Measurements from ENCODE around the gene SULT4A1.
A peak's percentile ranks its signal among the peaks of the same experiment; 100 is the strongest.
"Not testable (repeated sequence)": the region's sequence is repeated elsewhere in the genome, so short reads cannot be mapped to it uniquely, and the experiment has no call there.

The SULT4A1 gene

GRCh38 chr22:43885786-43886185, 23.5 kb upstream of the SULT4A1 start:
- no peak for DNase-seq

GRCh38 chr22:43885319-43885671, 23.0 kb upstream of the SULT4A1 start:
- DNase-seq, result no peak

DNA sequence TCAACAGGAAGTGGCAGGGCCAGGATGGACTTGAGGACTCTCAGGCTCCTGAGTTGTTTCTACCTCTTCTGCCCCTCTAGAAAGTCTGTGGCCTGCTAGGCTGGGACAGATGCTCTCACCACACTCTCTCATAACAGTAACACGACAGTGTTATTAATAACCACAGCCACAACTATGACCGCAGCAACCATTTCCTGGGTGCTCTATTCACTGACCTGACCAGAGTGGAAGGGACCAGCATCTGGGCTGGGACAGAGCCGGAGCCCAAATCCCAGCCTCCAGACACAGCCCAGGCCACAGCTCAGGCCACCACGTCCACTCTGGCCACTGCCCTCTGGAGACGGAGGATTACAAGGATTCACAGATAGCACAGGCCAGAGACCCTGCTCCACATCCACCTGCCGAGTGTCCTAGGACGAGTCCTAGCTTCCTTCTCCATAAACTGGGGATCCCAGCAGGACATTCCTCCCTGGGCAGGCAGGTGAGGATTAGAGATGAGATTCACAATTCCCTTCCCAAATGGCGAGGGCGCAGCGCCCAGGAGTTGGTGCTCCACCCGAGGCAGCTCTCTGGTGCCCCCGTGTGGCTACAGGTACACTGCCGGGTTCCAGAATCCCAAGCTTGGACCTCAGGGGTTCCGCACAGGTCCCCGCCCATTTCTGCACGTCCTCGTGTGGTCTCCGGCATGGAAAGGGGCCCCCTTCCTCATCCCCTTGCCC, 22.4 kb upstream of the SULT4A1 start:
- DNase-seq, result peak; percentile 10 to 12

DNA sequence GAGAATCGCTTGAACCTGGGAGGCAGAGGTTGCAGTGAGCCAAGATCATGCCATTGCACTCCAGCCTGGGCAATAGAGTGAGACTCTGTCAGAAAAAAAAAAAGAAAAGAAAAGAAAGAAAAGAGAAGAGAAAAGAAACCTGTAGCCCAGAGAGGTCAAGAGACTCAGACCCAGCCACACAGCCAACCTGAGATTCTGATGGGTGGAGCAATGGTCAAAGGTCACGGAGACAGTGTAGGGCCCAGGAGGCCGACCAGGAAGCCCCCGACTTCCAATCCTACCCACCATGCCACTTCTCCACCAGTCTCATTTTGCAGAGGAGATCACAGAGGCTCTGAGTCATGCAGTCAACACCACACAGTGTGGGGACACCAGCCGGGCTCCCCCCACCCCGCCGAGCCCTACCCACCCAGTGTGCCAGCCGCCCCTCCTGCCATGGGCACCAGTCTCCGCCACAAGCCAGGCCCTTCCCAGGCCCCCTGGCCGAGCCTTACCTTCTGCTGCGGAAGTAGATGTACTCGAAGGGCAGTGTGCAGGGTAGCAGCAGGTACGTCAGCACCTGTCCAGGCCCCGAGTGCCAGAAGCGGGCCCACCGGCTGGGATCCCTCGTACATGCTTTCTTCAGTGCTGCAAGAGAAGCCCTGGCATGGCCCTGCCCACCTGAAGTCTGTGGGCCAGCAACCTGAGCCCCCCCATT, 21.6 kb upstream of the SULT4A1 start:
- DNase-seq, result no peak

DNA sequence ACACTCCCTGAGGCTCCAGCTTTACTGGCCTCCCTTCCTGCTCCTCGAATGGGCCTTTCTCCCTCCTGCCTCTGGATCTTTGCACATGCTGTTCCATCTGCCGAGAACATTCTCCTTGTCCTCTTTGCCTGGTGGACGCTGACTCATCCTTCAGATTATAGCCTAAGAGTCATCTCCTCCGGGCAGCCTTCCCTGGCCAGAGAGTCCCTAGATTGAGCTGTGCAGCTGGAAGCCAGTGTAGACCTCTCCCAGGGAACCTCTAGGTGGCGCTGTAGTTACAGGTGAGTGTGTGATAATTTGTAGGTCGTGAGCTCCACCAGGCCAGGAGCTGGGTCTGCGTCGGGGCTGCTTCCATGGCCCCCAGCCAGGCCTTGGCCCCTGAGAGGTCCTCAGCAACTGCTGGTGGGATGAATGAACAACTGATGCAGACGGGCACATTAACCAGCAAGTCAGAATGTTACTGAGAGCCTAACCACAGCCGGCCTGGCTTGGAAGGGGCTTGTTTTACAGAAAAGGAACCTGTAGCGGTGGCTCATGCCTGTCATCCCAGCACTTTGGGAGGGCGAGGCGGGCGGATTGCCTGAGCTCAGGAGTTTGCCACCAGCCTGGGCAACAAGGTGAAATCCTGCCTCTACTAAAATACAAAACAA, 20.8 kb upstream of the SULT4A1 start:
- peak; percentile 48 to 66 for DNase-seq

GRCh38 chr22:43882122-43882767, 19.9 kb upstream of the SULT4A1 start:
- DNase-seq, result no peak

DNA sequence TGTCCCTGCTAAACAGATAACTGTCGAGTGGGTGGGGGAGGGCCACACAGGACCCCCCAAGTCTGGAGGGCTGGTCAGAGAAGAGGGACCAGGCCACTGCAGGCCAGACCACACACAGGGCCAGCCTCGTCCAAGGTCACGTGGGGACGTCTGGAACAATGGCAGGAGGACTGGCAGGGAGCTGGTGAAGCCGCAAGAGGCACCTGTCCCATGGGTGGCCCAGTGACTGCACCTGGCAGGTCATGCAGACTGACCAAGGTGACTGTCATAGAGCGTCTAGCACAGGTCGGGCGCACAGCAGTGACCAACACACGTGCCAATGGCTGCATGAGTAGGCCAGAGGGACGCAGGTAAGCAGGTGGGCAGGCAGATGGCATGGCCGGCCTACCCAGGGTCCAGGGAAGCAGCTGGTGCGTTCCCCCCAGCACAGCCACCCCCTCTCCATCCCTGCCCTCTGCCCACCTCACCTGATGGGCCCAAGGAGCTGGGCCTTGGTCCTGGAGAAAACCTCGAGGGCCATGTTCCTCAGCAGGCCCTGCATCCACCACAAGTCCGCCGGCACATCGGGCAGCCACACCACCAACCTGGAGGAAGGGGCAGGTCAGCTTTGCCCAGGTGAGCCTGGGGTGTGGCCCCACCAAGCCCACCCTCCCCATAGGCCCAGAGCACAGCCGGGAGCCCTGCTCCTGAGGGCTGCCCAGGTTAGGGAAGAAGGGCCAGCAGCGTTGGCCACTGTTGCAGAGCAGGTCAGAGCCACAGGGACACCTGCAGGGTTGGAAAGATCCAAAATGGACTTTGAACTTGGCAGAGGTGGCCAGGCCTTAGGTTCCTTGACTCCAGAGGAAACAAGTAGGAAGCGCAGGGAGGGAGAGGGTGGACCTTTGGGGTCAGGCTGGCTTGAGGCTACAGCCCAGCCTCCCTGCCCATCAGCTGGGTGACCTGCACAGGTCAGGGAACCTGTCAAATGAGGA, 19.1 kb upstream of the SULT4A1 start:
- no peak for DNase-seq

GRCh38 chr22:43880541-43880991, 18.3 kb upstream of the SULT4A1 start:
- no peak for DNase-seq

- DNase-seq, result no peak
These were observed 17.7 kb upstream of the SULT4A1 start for GRCh38 chr22:43879901-43880540.

- no peak for DNase-seq
These were observed 16.7 kb upstream of the SULT4A1 start for GRCh38 chr22:43878831-43879550.

GRCh38 chr22:43878079-43878795, 15.9 kb upstream of the SULT4A1 start:
- no peak for DNase-seq

- no peak for DNase-seq
These were observed 14.7 kb upstream of the SULT4A1 start for GRCh38 chr22:43876866-43877509.

DNA sequence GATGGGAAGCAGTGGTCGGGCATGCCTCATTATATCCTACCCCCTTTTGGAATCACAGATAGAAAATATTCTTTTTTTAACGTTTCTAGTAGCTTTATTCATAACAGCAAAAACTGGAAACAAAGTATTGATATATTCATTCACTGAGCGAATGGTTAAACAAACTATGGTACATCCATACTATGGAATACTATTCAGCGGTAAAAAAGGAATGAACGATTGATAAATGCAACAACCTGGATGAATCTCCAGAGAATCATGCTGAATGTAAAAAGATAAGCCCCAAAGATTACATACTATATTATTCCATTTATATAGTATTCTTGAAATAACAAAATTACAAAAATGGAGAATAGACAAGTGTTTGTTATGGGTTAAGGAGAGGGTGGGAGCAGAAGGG, 7.5 kb upstream of the SULT4A1 start:
- DNase-seq, result no peak

GRCh38 chr22:43869001-43869400, 6.7 kb upstream of the SULT4A1 start:
- not testable (repeated sequence) for DNase-seq

DNA sequence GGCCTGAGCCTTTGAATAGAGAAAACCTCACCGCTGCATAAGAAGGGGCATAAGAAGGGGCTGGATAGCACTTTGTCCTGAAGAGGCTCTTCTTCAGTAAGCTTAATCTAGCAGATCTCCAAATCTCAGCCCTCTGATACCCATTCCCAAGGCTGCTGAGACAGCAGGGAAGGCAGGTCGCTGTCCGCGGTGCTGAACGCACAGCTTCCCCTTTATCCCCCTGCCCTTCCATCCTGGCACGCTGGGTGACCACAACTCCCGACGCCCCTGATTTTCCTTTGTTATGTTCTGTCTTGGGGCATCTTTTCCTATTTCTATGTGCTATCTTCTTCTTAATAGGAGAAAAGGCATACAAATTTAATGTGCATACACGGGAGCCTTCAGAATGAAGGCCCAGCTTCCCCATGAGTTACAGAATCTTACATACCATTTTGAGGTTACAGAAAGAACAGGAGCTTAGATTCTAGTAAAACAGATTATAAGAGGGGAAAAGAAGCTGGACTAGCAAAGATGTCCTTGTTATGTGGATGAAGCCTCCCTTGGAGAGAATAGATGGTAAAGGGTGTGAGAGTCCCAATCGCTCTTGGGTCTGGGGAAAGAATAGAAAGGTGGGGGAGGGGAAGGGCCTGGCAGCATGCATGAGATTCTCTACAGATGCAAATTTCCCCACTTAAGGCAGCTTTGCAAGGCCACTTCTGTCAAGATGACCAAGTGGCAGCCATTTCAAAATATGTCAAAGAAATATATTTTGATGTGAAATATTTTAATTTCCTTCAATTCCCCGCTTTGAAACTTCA, 5.7 kb upstream of the SULT4A1 start:
- no peak for DNase-seq

DNA sequence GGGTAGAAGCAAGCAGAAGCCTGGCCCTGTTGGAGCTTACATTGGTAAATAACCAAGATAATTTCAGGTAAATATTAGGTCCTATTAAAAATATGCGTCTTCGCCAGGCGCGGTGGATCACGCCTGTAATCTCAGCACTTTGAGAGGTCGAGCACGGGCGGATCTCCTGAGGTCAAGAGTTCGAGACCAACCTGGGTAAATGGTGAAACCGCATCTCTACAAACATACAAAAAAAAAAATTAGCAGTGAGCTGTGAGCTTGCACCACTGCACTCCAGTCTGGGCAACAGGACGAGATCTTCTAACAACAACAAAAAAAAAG, 529 bp upstream of the SULT4A1 start:
- DNase-seq, result no peak

GRCh38 chr22:43861529-43861928, 784 bp downstream of the SULT4A1 start:
- DNase-seq, result no peak

- DNase-seq, result no peak
These were observed 1.5 kb downstream of the SULT4A1 start for GRCh38 chr22:43860831-43861230.

DNA sequence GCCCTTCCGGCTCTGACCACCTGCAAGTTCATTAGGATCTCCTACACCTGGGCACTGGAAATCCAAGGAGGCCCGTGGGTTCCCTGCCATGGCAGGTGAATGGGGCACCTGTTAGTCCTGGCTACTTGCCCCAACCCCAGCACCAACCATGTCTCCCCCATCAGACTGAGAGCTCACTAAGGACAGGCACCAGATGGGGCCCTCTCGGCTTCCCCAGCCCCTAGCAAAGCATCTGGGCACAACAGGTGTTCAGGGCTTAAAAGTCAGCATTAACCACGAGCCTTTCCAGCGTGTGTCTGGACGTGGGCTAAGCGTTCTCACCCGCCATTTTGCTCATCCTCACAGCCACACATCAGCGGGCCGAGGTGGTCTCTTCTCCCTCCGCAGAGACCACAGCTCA, 2.2 kb downstream of the SULT4A1 start:
- no peak for DNase-seq
